T-helper 22 cell (primary cell): ENCODE data around the gene MYCBPAP.

Experiments
- DNase-seq: peaks from one replicate; pipeline ENCODE4 v3.0.0-alpha.2; 2020; ENCODE audit warnings: low read depth

Gene MYCBPAP

GRCh38 chr17:50507871-50508572 lies at the start of gene MYCBPAP:
TSS of gene MYCBPAP (plus strand) at chr17:50508439. CDS start at chr17:50508675, 236 bp downstream.
- DNase-seq: peak; percentile 70

- DNase-seq: no peak
Observed at GRCh38 chr17:50458701-50459676, 49.2 kb upstream of the MYCBPAP start.

- DNase-seq: no peak
Observed at GRCh38 chr17:50459756-50460155, 48.5 kb upstream of the MYCBPAP start.

GRCh38 chr17:50460831-50461526 lies 47.3 kb upstream of the MYCBPAP start:
- no peak for DNase-seq

- no peak for DNase-seq
Observed at GRCh38 chr17:50461550-50462132, 46.6 kb upstream of the MYCBPAP start.

- DNase-seq: no peak
Observed at GRCh38 chr17:50462446-50462845, 45.8 kb upstream of the MYCBPAP start.

GRCh38 chr17:50464121-50464520 lies 44.1 kb upstream of the MYCBPAP start:
- no peak for DNase-seq

- no peak for DNase-seq
Observed at GRCh38 chr17:50464736-50465135, 43.5 kb upstream of the MYCBPAP start.

GRCh38 chr17:50465171-50465570 lies 43.1 kb upstream of the MYCBPAP start:
- DNase-seq: no peak

GRCh38 chr17:50465635-50466034 lies 42.6 kb upstream of the MYCBPAP start:
- no peak for DNase-seq

- DNase-seq: no peak
Observed at GRCh38 chr17:50466371-50467113, 41.7 kb upstream of the MYCBPAP start.

GRCh38 chr17:50467114-50467854 lies 41.0 kb upstream of the MYCBPAP start:
- DNase-seq: no peak

- no peak for DNase-seq
Observed at GRCh38 chr17:50467855-50468303, 40.4 kb upstream of the MYCBPAP start.

- no peak for DNase-seq
Observed at GRCh38 chr17:50468304-50469207, 39.7 kb upstream of the MYCBPAP start, which contains the start of gene CHAD. TSS of gene CHAD (minus strand) at chr17:50468880. CDS start at chr17:50468813, 67 bp downstream.

GRCh38 chr17:50469208-50469605 lies 39.0 kb upstream of the MYCBPAP start:
- no peak for DNase-seq

GRCh38 chr17:50469671-50470305 lies 38.5 kb upstream of the MYCBPAP start:
- no peak for DNase-seq

GRCh38 chr17:50470426-50470825 lies 37.8 kb upstream of the MYCBPAP start:
- no peak for DNase-seq

- DNase-seq: no peak
Observed at GRCh38 chr17:50471009-50471905, 37.0 kb upstream of the MYCBPAP start.
